Esophagus muscularis mucosa (tissue), 4 donors: ENCODE data around the gene IFNA1.

ENCODE experiments used
- EP300 ChIP-seq: sonication (generic); formaldehyde crosslinking; IDR thresholded peaks from one replicate; pipeline ENCODE4 v1.6.1; 2017; ENCODE audit warnings: antibody characterized with exemption
- POLR2A ChIP-seq: fragments of 450-650 bp; IDR thresholded peaks from one replicate; pipeline ENCODE4 v1.6.1; 2017; ENCODE audit warnings: antibody characterized with exemption, moderate library complexity, mild to moderate bottlenecking, low read depth
- POLR2AphosphoS5 ChIP-seq, 2 donors: sonication (generic); formaldehyde crosslinking; IDR thresholded peaks; one replicate each; pipeline ENCODE4 v1.6.1; 2017; ENCODE audit warnings: antibody characterized with exemption in 2 of 2
- TF ChIP-seq, protein P1 (sequence below), 3 experiments: fragments of 200-600 bp in 2 of 3; fragments of 450-650 bp in 1 of 3; sonication (generic) in 2 of 3; IDR thresholded peaks; one replicate each; pipeline ENCODE4 v1.5.1; 2017 to 2019; ENCODE audit warnings: antibody characterized with exemption in 3 of 3, mild to moderate bottlenecking in 2 of 3, moderate library complexity in 1 of 3

DNA sequence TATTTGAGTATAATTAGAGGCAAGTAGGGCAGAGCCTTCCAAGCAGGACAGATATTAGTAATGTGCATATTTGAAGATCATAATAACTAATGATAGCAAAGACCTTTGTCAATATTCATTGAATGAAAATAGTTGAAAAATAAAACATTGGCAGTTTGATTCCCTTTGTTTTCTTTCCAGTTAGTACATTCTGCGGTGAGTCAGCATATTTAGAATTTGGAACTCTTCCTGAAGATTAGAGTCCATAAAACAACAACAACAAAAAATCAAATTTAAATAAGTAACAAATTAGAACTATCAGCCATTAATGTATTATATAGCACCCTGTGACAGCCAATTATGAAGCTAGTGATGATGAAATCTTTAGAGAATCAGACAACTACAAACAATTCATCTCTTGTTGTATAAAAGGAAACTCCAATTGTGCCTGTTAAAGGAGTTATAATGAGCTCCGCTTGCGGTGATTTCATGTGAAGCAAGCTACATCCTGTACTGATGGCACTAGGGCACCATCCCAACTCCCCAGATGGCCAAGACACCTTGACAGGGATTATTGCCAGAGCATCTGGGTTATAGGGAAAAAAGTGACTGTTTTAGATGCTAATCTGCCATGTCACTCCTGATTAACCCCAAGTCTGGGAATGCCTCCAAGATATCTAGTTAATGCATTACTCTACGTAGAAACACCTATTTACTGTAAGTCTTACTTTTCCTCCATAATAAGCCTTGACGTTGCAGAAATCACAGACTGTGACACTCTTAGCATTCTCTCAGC is 24.6 kb upstream of the IFNA1 start:
- TF ChIP-seq POLR2A (no peak), EP300 (no peak), POLR2AphosphoS5 (IDR thresholded peaks at IDR 0.05) (no peak)
- TF ChIP-seq, protein P1, sequence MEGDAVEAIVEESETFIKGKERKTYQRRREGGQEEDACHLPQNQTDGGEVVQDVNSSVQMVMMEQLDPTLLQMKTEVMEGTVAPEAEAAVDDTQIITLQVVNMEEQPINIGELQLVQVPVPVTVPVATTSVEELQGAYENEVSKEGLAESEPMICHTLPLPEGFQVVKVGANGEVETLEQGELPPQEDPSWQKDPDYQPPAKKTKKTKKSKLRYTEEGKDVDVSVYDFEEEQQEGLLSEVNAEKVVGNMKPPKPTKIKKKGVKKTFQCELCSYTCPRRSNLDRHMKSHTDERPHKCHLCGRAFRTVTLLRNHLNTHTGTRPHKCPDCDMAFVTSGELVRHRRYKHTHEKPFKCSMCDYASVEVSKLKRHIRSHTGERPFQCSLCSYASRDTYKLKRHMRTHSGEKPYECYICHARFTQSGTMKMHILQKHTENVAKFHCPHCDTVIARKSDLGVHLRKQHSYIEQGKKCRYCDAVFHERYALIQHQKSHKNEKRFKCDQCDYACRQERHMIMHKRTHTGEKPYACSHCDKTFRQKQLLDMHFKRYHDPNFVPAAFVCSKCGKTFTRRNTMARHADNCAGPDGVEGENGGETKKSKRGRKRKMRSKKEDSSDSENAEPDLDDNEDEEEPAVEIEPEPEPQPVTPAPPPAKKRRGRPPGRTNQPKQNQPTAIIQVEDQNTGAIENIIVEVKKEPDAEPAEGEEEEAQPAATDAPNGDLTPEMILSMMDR (IDR thresholded peaks at IDR 0.05) = no peak
